SH-SY5Y (cell line): Measurements from ENCODE around the gene TEDDM1.

Experiments
- GATA2 ChIP-seq: IDR thresholded peaks from 2 replicates; pipeline ENCODE4 v1.6.1; 2011; ENCODE audit warnings: mild to moderate bottlenecking, low read depth, low read length
- GATA3 ChIP-seq: IDR thresholded peaks from 2 replicates; pipeline ENCODE4 v1.6.1; 2011; ENCODE audit warnings: low read depth, mild to moderate bottlenecking, low read length, moderate library complexity

TEDDM1 gene

GRCh38 chr1:182380199-182380598 is 20.3 kb downstream of the TEDDM1 start:
- no peak for TF ChIP-seq GATA2
- no peak for TF ChIP-seq GATA3

- TF ChIP-seq GATA3 (no peak), GATA2 (no peak)
Observed at GRCh38 chr1:182376936-182377574, 23.4 kb downstream of the TEDDM1 start.

- TF ChIP-seq GATA2 = no peak
Observed at GRCh38 chr1:182374101-182374834, 26.2 kb downstream of the TEDDM1 start.

- no peak for TF ChIP-seq GATA2
- TF ChIP-seq GATA3 = no peak
Observed at GRCh38 chr1:182370532-182370931, 29.9 kb downstream of the TEDDM1 start.

- TF ChIP-seq GATA2 = no peak
- no peak for TF ChIP-seq GATA3
Observed at GRCh38 chr1:182368903-182369302, 31.6 kb downstream of the TEDDM1 start.

GRCh38 chr1:182368358-182368757 is 32.1 kb downstream of the TEDDM1 start:
- no peak for TF ChIP-seq GATA3
- TF ChIP-seq GATA2 = no peak

GRCh38 chr1:182367926-182368325 is 32.5 kb downstream of the TEDDM1 start:
- TF ChIP-seq GATA2 (no peak), GATA3 (no peak)

- TF ChIP-seq GATA3 (no peak), GATA2 (no peak)
Observed at GRCh38 chr1:182366596-182366995, 33.9 kb downstream of the TEDDM1 start.

GRCh38 chr1:182359645-182360044 is 40.8 kb downstream of the TEDDM1 start:
- TF ChIP-seq GATA2 (no peak), GATA3 (no peak)

- TF ChIP-seq GATA3 (no peak), GATA2 (no peak)
Observed at GRCh38 chr1:182357913-182358312, 42.6 kb downstream of the TEDDM1 start.

- TF ChIP-seq GATA2 (no peak), GATA3 (no peak)
Observed at GRCh38 chr1:182357171-182357570, 43.3 kb downstream of the TEDDM1 start.

- TF ChIP-seq GATA2 = no peak
- no peak for TF ChIP-seq GATA3
Observed at GRCh38 chr1:182355723-182356098, 44.8 kb downstream of the TEDDM1 start.

GRCh38 chr1:182351790-182352364 is 48.6 kb downstream of the TEDDM1 start:
- no peak for TF ChIP-seq GATA2
- TF ChIP-seq GATA3 = no peak

GRCh38 chr1:182350839-182351238 is 49.6 kb downstream of the TEDDM1 start:
- no peak for TF ChIP-seq GATA3
- no peak for TF ChIP-seq GATA2

GRCh38 chr1:182348961-182349747 is 51.3 kb downstream of the TEDDM1 start:
- TF ChIP-seq GATA3 = no peak
- no peak for TF ChIP-seq GATA2
